Heart right ventricle (tissue), 16 donors: Measurements from ENCODE around the gene FAM50B. TPM values are rescaled to one million over a fixed set of nuclear protein-coding genes. Genes with fewer than 3 reads are reported as not detected.

Source experiments
- ATAC-seq, 8 donors: fragments of 200-7000 bp; cut with Tn5 transposase; one replicate each; pipeline ENCODE4 v1.9.1; 2020; ENCODE audit warnings: mild to moderate bottlenecking in 8 of 8, moderate library complexity in 8 of 8, moderate number of reproducible peaks in 1 of 8
- DNase-seq, 2 donors: peaks; one replicate each; pipeline ENCODE4 v3.0.0-alpha.2; 2020
- H3K27ac ChIP-seq, 10 donors: fragments of 200-600 bp; sonication (generic) in 2 of 10; one replicate each; pipeline versions ENCODE4 v1.5.0 to v1.8.0; 2020 to 2022; ENCODE audit warnings: mild to moderate bottlenecking in 3 of 10
- H3K27me3 ChIP-seq, 7 donors: fragments of 200-600 bp; one replicate each; pipeline ENCODE4 v1.8.0; 2021 to 2022; ENCODE audit warnings: mild to moderate bottlenecking in 2 of 7
- H3K36me3 ChIP-seq, 9 donors: fragments of 200-600 bp; sonication (generic) in 1 of 9; one replicate each; pipeline versions ENCODE4 v1.5.0 to v1.8.0; 2020 to 2022; ENCODE audit warnings: mild to moderate bottlenecking in 2 of 9
- H3K4me1 ChIP-seq, 9 donors: fragments of 200-600 bp; sonication (generic) in 1 of 9; one replicate each; pipeline versions ENCODE4 v1.5.0 to v1.8.0; 2020 to 2022; ENCODE audit warnings: mild to moderate bottlenecking in 4 of 9
- H3K4me3 ChIP-seq, 10 donors: fragments of 200-600 bp; sonication (generic) in 2 of 10; one replicate each; pipeline versions ENCODE4 v1.5.0 to v1.8.0; 2020 to 2022; ENCODE audit warnings: mild to moderate bottlenecking in 7 of 10, moderate library complexity in 2 of 10
- H3K9me3 ChIP-seq, 11 donors: fragments of 200-600 bp in 10 of 11; sonication (generic) in 2 of 11; one replicate each; pipeline versions ENCODE4 v1.5.0 to v1.8.0; 2013 to 2022; ENCODE audit warnings: mild to moderate bottlenecking in 2 of 11, control low read depth in 1 of 11, moderate library complexity in 1 of 11
- CTCF ChIP-seq, 9 donors: fragments of 200-600 bp; sonication (generic) in 2 of 9; IDR thresholded peaks; one replicate each; pipeline versions ENCODE4 v1.5.0 to v1.8.0; 2021 to 2022; ENCODE audit warnings: antibody characterized with exemption in 9 of 9, mild to moderate bottlenecking in 5 of 9, moderate library complexity in 1 of 9
- WGBS, 2 donors: extraction: QIAGEN DNeasy Blood & Tissue Kit; methylation state at CpG; one replicate each; pipeline ENCODE4 v1.1.7; 2013; ENCODE audit warnings: inconsistent platforms in 1 of 2; 5-methylcytosine and 5-hydroxymethylcytosine counted together
- intact Hi-C, 10 donors: fragments of 100-400 bp; cut with DNase I; formaldehyde crosslinking; loops; one replicate each; pipeline versions ENCODE4 v1.11.1 to v1.14.2; 2022
- polyA plus RNA-seq, 2 donors: library from polyadenylated mRNA; stranded (reverse); fragments of 200-250 nt; gene quantifications; one replicate each; pipeline ENCODE4 v1.2.3, GENCODE V29; 2013
- total RNA-seq, 10 donors: library from RNA; stranded (reverse); fragmentation: NEBNext Ultra II Directional in 3 of 10; extraction: Animal tissue kit (Norgen Biotek cat#: 25700) in 3 of 10; gene quantifications; one replicate each; pipeline versions ENCODE4 v1.2.1 to v1.2.4, GENCODE V29; 2021 to 2023
- donor health status: Arrhythmogenic right ventricular cardiomyopathy.
- donor health status: ischemic (EF 13 %, LVEDD 7.1; RV severe dilation, severe dysfunction).
- donor health status: healthy with polysubstance abuse.
- donor health status: DM: no; HTN: yes; CAD: no.
- donor health status: DM: no; HTN: no; CAD: no.
- donor health status: ischemic (EF 25% LVEDD 6.9; RV normal size, moderate dysfunction).
- donor health status: ischemic (EF 25% LVEDD 5.7; RV mildly dilated, moderate dysfunction).
- donor health status: healthy.
- donor health status: DM: yes; HTN: yes; CAD: no.
- donor health status: Ischemic cardiomyopathy.
- donor health status: ischemic (EF 35%, LVEDD 5.7; RV mildly dilated, moderate dysfunction).
- donor health status: nonischemic (EF 11% LVEDD 7.7; RV severe dilation, severe dysfunction).
- donor health status: DM: yes; HTN: yes; CAD: no.
- donor health status: PGD.
- donor health status: ischemic (EF 29% LVEDD 5.4; RV normal size, mild dysfunction).
- donor health status: nonischemic (EF 23%, LVEDD 6.1; RV moderate dilation, normal function).

Gene FAM50B
- total and polyA plus RNA-seq, 12 donors, result 5.9 to 31.3 (median 22.4) TPM

DNA sequence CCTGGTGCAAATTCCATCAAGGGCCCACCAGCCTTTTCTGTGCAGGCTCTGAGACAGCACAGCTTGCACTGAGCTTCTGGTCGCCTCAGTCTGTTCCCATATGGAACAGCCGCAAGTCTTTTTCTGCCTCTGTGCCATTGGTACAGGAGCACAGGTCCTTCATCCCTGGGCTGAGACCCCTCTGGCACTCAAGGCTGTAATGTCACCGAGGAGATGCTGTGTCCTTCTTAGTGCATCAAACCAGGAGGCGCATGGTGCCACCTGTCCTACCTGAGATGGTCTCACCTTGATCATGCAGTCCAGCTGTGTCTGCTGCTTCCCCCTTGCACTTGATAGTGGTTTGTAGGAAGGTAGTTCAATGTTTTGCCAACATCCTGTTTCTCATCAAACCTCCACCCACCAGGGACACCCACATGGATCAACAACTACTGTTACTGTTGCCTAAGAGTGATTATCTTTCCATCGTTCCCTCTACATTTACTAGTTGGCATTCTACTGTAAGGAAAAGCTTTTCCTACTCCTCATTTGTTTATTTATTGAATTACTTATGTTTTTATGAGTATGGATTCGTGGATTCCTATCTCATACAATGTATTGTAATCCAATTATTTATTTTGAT, 29.0 kb downstream of the FAM50B start:
- no peak for ATAC-seq
- Histone ChIP-seq H3K36me3 (no peaks in the 10 kb centered on the region), H3K27ac (no peak overlapping the region), H3K9me3 (no peaks in the 10 kb centered on the region), H3K27me3 (no peaks in the 10 kb centered on the region), H3K4me3 (no peak overlapping the region), H3K4me1 (peaks cover 0 to 20% (median 0%) of the 10 kb centered on the region in 9 donors)
- intact Hi-C loops, result no loop called here
- no peak for DNase-seq
- WGBS, 2 donors, result 61 to 87% methylated on average over 6 of the region's 6 CpGs
- TF ChIP-seq CTCF (IDR thresholded peaks at IDR 0.05), result no peak

GRCh38 chr6:3879194-3879952, 30.2 kb downstream of the FAM50B start:
- no peak overlapping the region for H3K4me3 ChIP-seq
- WGBS, 2 donors, result 96 to 97% methylated on average over 25 of the region's 25 CpGs
- intact Hi-C loops, result no loop called here
- no peaks in the 10 kb centered on the region for H3K9me3 ChIP-seq
- no peak for DNase-seq
- peaks cover 0 to 30% (median 12%) of the 10 kb centered on the region in 9 donors for H3K4me1 ChIP-seq
- no peaks in the 10 kb centered on the region for H3K36me3 ChIP-seq
- no peak for ATAC-seq
- H3K27me3 ChIP-seq, result no peaks in the 10 kb centered on the region
- H3K27ac ChIP-seq, result no peak overlapping the region
- no peak for TF ChIP-seq CTCF (IDR thresholded peaks at IDR 0.05)

DNA sequence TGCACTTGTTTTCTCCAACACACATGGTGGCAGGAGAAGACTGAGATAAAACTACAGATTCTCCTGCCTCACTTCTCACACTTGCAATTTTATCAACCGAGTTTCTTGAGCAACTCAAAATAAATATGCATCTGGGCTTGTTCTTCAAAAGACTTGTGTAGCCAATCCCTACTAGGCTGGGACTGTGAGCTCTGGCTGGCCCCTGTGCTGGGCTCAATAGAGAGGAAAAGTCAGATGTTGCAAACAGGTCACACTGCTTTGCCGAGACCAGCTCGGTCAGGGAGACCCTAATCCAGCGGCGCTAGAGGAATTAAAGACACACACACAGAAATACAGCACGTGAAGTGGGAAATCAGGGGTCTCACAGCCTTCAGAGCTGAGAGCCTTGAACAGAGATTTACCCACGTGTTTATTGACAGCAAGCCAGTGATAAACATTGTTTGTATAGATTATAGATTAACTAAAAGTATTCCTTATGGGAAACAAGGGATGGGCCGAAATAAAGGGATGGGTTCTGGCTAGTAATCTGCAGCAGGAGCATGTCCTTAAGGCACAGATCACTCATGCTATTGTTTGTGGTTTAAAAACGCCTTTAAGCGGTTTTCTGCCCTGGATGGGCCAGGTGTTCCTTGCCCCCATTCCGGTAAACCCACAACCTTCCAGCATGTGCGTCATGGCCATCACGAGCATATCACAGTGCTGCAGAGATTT, 32.7 kb downstream of the FAM50B start:
- no peaks in the 10 kb centered on the region for H3K9me3 ChIP-seq
- peak overlapping the region in 1 of 10 donors; percentile 75 for H3K27ac ChIP-seq
- peaks cover under 1 to 29% (median 13%) of the 10 kb centered on the region in 9 donors for H3K4me1 ChIP-seq
- no peak for TF ChIP-seq CTCF (IDR thresholded peaks at IDR 0.05)
- ATAC-seq, result no peak
- no peaks in the 10 kb centered on the region for H3K36me3 ChIP-seq
- intact Hi-C loops, result loop anchor here in 3 of 10 donors (10.0 kb wide), 3 partner anchors 53 to 607 kb away; no protein-coding TSS in a partner anchor
- H3K27me3 ChIP-seq, result no peaks in the 10 kb centered on the region
- DNase-seq, result no peak
- 92 to 95% methylated on average over 13 of the region's 13 CpGs for WGBS, 2 donors
- no peak overlapping the region for H3K4me3 ChIP-seq

DNA sequence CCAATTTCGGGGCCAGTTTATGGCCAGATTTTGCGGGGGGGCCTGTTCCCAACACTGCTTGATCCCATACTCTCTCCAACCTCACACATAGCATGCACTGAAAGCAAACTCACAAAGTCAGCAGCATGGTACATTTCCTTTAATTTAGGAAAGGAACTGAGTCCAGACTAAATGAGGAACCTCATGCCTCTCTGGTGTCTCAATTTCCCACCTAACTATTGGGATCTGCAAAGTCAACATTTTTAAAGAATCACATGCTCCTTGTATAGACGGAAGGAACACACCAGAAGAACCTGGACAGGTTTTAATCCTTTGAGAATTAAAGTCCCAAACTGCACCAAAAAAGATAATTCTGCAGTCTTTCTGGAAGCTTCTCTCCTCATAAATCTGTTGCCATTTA, 33.3 kb downstream of the FAM50B start:
- TF ChIP-seq CTCF (IDR thresholded peaks at IDR 0.05), result no peak
- no peak overlapping the region for H3K4me3 ChIP-seq
- no peaks in the 10 kb centered on the region for H3K9me3 ChIP-seq
- ATAC-seq (peak in 1 of 8 donors; percentile 3), DNase-seq (no peak)
- no peaks in the 10 kb centered on the region for H3K27me3 ChIP-seq
- WGBS, 2 donors, result 86 to 89% methylated on average over 3 of the region's 3 CpGs
- intact Hi-C loops, result loop anchor here in 3 of 10 donors (10.0 kb wide), 3 partner anchors 52 to 608 kb away; no protein-coding TSS in a partner anchor
- H3K4me1 ChIP-seq, result peaks cover 4 to 33% (median 18%) of the 10 kb centered on the region in 9 donors
- peak overlapping the region in 4 of 10 donors; percentile 53 to 75 (median 66) for H3K27ac ChIP-seq
- no peaks in the 10 kb centered on the region for H3K36me3 ChIP-seq
